ENCODE data around the gene TTC28. TPM values are rescaled to one million over a fixed set of nuclear protein-coding genes. Genes with fewer than 3 reads are reported as not detected.
"Not testable (repeated sequence)": the region's sequence is repeated elsewhere in the genome, so short reads cannot be mapped to it uniquely, and the experiment has no call there.

Gene TTC28
- total RNA-seq, 1 donor from 2014 or later = 65.4 TPM

DNA sequence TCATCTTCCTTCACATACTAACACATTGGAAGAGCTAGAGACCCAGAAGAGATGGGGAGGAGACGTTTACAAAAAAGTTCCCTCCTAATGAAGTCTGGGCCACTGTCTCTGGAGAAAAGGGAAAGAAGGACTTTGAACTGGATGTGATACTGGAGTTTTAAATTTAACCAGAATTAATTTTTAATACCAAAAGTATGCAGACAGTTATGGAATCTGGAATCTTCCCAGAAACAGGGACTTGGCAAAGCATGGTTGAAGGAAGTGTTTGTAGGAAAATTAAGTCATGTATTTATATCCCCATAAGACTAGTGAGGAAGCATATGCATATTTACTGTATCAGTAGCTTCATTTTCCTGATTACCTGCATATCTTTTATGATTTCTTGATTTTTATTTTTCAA lies 215.5 kb downstream of the TTC28 start:
- no peak for DNase-seq (ENCODE audit: low read depth, low spot score)
- no peak for TF ChIP-seq CTCF (conservative IDR thresholded peaks at IDR 0.05)
- no peaks in the 10 kb centered on the region for H3K9me3 Mint-ChIP-seq
- no peak overlapping the region for H3K4me3 Mint-ChIP-seq
- peaks cover 4% of the 10 kb centered on the region for H3K4me1 Mint-ChIP-seq
- H3K27ac Mint-ChIP-seq (ENCODE audit: unreplicated experiment) = no peak overlapping the region
- H3K27me3 Mint-ChIP-seq (ENCODE audit: low read depth) = no peaks in the 10 kb centered on the region
- peaks cover 2% of the 10 kb centered on the region for H3K36me3 Mint-ChIP-seq (ENCODE audit: low read depth)

GRCh38 chr22:28463408-28463807 lies 216.2 kb downstream of the TTC28 start:
- DNase-seq (ENCODE audit: low read depth, low spot score); H3K4me1 Mint-ChIP-seq; H3K9me3 Mint-ChIP-seq; H3K27me3 Mint-ChIP-seq (ENCODE audit: low read depth); H3K36me3 Mint-ChIP-seq (ENCODE audit: low read depth); H3K27ac Mint-ChIP-seq (ENCODE audit: unreplicated experiment); H3K4me3 Mint-ChIP-seq: not testable (repeated sequence)

GRCh38 chr22:28462901-28463300 lies 216.7 kb downstream of the TTC28 start:
- Mint-ChIP-seq H3K4me1 (peaks cover 4% of the 10 kb centered on the region), H3K9me3 (no peaks in the 10 kb centered on the region), H3K4me3 (no peak overlapping the region)

GRCh38 chr22:28462041-28462440 lies 217.6 kb downstream of the TTC28 start:
- no peaks in the 10 kb centered on the region for H3K9me3 Mint-ChIP-seq
- DNase-seq (ENCODE audit: low read depth, low spot score) = no peak
- no peaks in the 10 kb centered on the region for H3K27me3 Mint-ChIP-seq (ENCODE audit: low read depth)
- H3K4me3 Mint-ChIP-seq = no peak overlapping the region
- no peak for TF ChIP-seq CTCF (conservative IDR thresholded peaks at IDR 0.05)
- H3K27ac Mint-ChIP-seq (ENCODE audit: unreplicated experiment) = no peak overlapping the region
- H3K4me1 Mint-ChIP-seq = peaks cover 4% of the 10 kb centered on the region
- H3K36me3 Mint-ChIP-seq (ENCODE audit: low read depth) = peaks cover 2% of the 10 kb centered on the region

More at GRCh38 chr22:28462901-28463300, 216.7 kb downstream of the TTC28 start:
- TF ChIP-seq CTCF (conservative IDR thresholded peaks at IDR 0.05) = no peak
- H3K27me3 Mint-ChIP-seq (ENCODE audit: low read depth) = no peaks in the 10 kb centered on the region
- H3K27ac Mint-ChIP-seq (ENCODE audit: unreplicated experiment) = no peak overlapping the region
- DNase-seq (ENCODE audit: low read depth, low spot score) = no peak
- H3K36me3 Mint-ChIP-seq (ENCODE audit: low read depth) = peaks cover 2% of the 10 kb centered on the region

GRCh38 chr22:28454431-28455064 lies 225.1 kb downstream of the TTC28 start:
- no peak for TF ChIP-seq CTCF (conservative IDR thresholded peaks at IDR 0.05)
- DNase-seq (ENCODE audit: low read depth, low spot score) = no peak
- Mint-ChIP-seq H3K9me3 (no peaks in the 10 kb centered on the region), H3K4me3 (no peak overlapping the region), H3K27ac (ENCODE audit: unreplicated experiment) (no peak overlapping the region), H3K4me1 (peaks cover 6% of the 10 kb centered on the region), H3K27me3 (ENCODE audit: low read depth) (no peaks in the 10 kb centered on the region), H3K36me3 (ENCODE audit: low read depth) (no peaks in the 10 kb centered on the region)

DNA sequence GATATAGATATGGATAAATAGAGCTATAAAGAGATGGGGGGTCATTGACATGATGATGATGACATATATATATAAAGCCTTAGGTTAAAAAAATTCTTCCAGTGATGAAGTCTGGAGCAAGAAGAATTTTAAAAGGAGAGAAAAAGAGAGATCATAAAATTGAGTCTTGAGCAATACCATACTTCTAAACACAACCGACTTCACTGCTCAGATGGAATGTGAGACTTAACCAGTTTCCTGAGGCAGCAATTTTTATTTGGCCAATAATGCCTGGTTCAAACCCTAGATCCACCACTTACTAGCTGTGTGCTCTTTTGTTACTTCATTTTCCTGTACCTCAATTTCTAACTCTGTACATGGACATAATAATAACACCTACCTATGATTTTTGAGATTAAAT lies 229.5 kb downstream of the TTC28 start:
- no peak overlapping the region for H3K27ac Mint-ChIP-seq (ENCODE audit: unreplicated experiment)
- no peaks in the 10 kb centered on the region for H3K9me3 Mint-ChIP-seq

More for the DNA sequence above, 229.5 kb downstream of the TTC28 start:
- no peak for TF ChIP-seq CTCF (conservative IDR thresholded peaks at IDR 0.05)
- Mint-ChIP-seq H3K27me3 (ENCODE audit: low read depth) (no peaks in the 10 kb centered on the region), H3K4me1 (peaks cover 19% of the 10 kb centered on the region), H3K4me3 (no peak overlapping the region), H3K36me3 (ENCODE audit: low read depth) (no peaks in the 10 kb centered on the region)
- no peak for DNase-seq (ENCODE audit: low read depth, low spot score)
